GM12878 (cell line): Measurements from ENCODE around the gene KRT86. TPM values are rescaled to one million over a fixed set of nuclear protein-coding genes. Genes with fewer than 3 reads are reported as not detected.

Experiments used
- ATAC-seq: fragments of 200-7000 bp; cut with Tn5 transposase; 3 replicates; pipeline ENCODE4 v1.9.1; 2020; ENCODE audit warnings: mild to moderate bottlenecking, moderate library complexity
- BruUV-seq: library from RNA; stranded (reverse); fragments of 400-500 nt; replicated peaks from 2 replicates; lab custom pipeline; 2021; lab: Mats Ljungman, UMichigan
- CTCF ChIA-PET: fragments of 300-600 bp; sonication (Branson Sonifier 250); formaldehyde crosslinking; extraction: SDS; loops from one replicate; lab custom pipeline; 2021; ENCODE audit warnings: inconsistent platforms; lab: Yijun Ruan, JAX
- POLR2A ChIA-PET: fragments of 350-600 bp; formaldehyde crosslinking; extraction: SDS; loops from one replicate; lab custom pipeline; 2021; ENCODE audit warnings: inconsistent platforms; lab: Charles Lee
- RAD21 ChIA-PET: fragments of 300-600 bp; sonication (Branson Sonifier 250); formaldehyde crosslinking; loops from one replicate; lab custom pipeline; 2023; ENCODE audit warnings: antibody characterized with exemption; ENCODE audit not compliant: unreplicated experiment; lab: Charles Lee
- SMC1A ChIA-PET: fragments of 300-600 bp; sonication (Branson Sonifier 250); formaldehyde crosslinking; loops from one replicate; lab custom pipeline; 2023; ENCODE audit not compliant: unreplicated experiment, uncharacterized antibody; lab: Charles Lee
- DNase-seq: peaks from one replicate; pipeline ENCODE4 v3.0.0-alpha.2; 2011; ENCODE audit warnings: low read depth, low spot score
- FAIRE-seq: peaks from 3 replicates; lab custom pipeline; 2011; peaks lifted over from hg19 to GRCh38; lab: Jason Lieb, UNC
- H2AFZ ChIP-seq: 2 replicates; pipeline ENCODE4 v1.6.0; 2011; ENCODE audit warnings: low read depth, low read length, control low read depth; ENCODE audit not compliant: control insufficient read depth
- H3K27ac ChIP-seq: 2 replicates; pipeline ENCODE4 v1.5.1; 2011; ENCODE audit warnings: control low read depth; ENCODE audit not compliant: control insufficient read depth, insufficient read depth
- H3K27me3 ChIP-seq, 2 experiments: replicated peaks in 1 of 2; 2 replicates each; pipeline versions ENCODE4 v1.6.0 to v1.6.1; 2011; ENCODE audit warnings: low read length in 1 of 2; ENCODE audit not compliant: control insufficient read depth in 2 of 2, insufficient read depth in 2 of 2
- H3K36me3 ChIP-seq, 2 experiments: 2 replicates each; pipeline ENCODE4 v1.5.1; 2011; ENCODE audit warnings: low read length in 1 of 2; ENCODE audit not compliant: control insufficient read depth in 2 of 2, insufficient read depth in 2 of 2
- H3K4me1 ChIP-seq: 2 replicates; pipeline ENCODE4 v1.6.1; 2011; ENCODE audit warnings: mild to moderate bottlenecking, low read length, moderate library complexity, mixed read lengths; ENCODE audit not compliant: control insufficient read depth, insufficient read depth
- H3K4me2 ChIP-seq: 2 replicates; pipeline ENCODE4 v1.6.0; 2011; ENCODE audit warnings: control low read depth; ENCODE audit not compliant: control insufficient read depth, insufficient read depth
- H3K4me3 ChIP-seq: fragments of 200-600 bp; sonication (generic); 2 replicates; pipeline ENCODE4 v1.5.1; 2016
- H3K79me2 ChIP-seq: 2 replicates; pipeline ENCODE4 v1.6.0; 2011; ENCODE audit warnings: low read length; ENCODE audit not compliant: control insufficient read depth, insufficient read depth
- H3K9ac ChIP-seq: 2 replicates; pipeline ENCODE4 v1.8.0; 2011; ENCODE audit warnings: low read length, control low read depth, mixed read lengths; ENCODE audit not compliant: control insufficient read depth, insufficient read depth
- H3K9me3 ChIP-seq: replicated peaks from 3 replicates; pipeline ENCODE4 v1.5.1; 2011; ENCODE audit warnings: mild to moderate bottlenecking, low read length; ENCODE audit not compliant: control insufficient read depth, insufficient read depth
- H4K20me1 ChIP-seq: 2 replicates; pipeline ENCODE4 v1.6.0; 2011; ENCODE audit not compliant: control insufficient read depth, insufficient read depth
- CHD1 ChIP-seq: IDR thresholded peaks from 2 replicates; pipeline ENCODE4 v1.6.1; 2012; ENCODE audit warnings: low read depth, low read length, improper control_type of control experiment
- ELK1 ChIP-seq: IDR thresholded peaks from 2 replicates; pipeline ENCODE4 v1.6.1; 2012; ENCODE audit warnings: low read depth, low read length, improper control_type of control experiment
- KDM1A ChIP-seq: fragments of 200-600 bp; sonication (generic); IDR thresholded peaks from 2 replicates; pipeline ENCODE4 v1.6.1; 2016; ENCODE audit warnings: borderline replicate concordance
- MEF2B ChIP-seq: fragments of 450-650 bp; IDR thresholded peaks from 2 replicates; pipeline ENCODE4 v1.6.1; 2018; ENCODE audit warnings: mild to moderate bottlenecking, moderate library complexity; ENCODE audit not compliant: partially characterized antibody, poor library complexity, severe bottlenecking
- RAD51 ChIP-seq: fragments of 450-650 bp; IDR thresholded peaks from 2 replicates; pipeline ENCODE4 v1.6.1; 2016; ENCODE audit warnings: moderate library complexity, mild to moderate bottlenecking, inconsistent platforms
- RB1 ChIP-seq: fragments of 450-650 bp; formaldehyde crosslinking; IDR thresholded peaks from 2 replicates; pipeline ENCODE4 v1.6.1; 2017; ENCODE audit warnings: mild to moderate bottlenecking, borderline replicate concordance
- SREBF2 ChIP-seq: IDR thresholded peaks from 2 replicates; pipeline ENCODE4 v1.6.1; 2012; ENCODE audit warnings: mild to moderate bottlenecking, low read length
- ZNF24 ChIP-seq: fragments of 450-650 bp; IDR thresholded peaks from 2 replicates; pipeline ENCODE4 v1.6.1; 2017; ENCODE audit warnings: antibody characterized with exemption, mild to moderate bottlenecking
- WGBS: methylation state at CpG from one replicate; pipeline ENCODE4 v1.1.6; 2016; ENCODE audit warnings: low lambda C conversion rate; ENCODE audit not compliant: insufficient replicate concordance, insufficient coverage; ENCODE audit errors: missing lambda C conversion rate; 5-methylcytosine and 5-hydroxymethylcytosine counted together
- in situ Hi-C: fragments of 300-500 bp; cut with MboI; formaldehyde crosslinking; loops from 9 replicates; pipeline ENCODE4 v1.14.3; 2018; ENCODE audit warnings: mixed read lengths
- intact Hi-C: fragments of 100-400 bp; cut with micrococcal nuclease; formaldehyde crosslinking; loops from one replicate; pipeline ENCODE4 v1.14.2; 2022; ENCODE audit not compliant: unreplicated experiment
- polyA plus RNA-seq, 11 experiments: library from polyadenylated mRNA; depleted of rRNA in 4 of 11; unstranded in 6 of 11; stranded (reverse) in 5 of 11; fragments of >200 nt; fragmentation: Nextera tagmentation in 4 of 11; fragmentation: Illumina TruSeq in 1 of 11; extraction: Ambion mirVana in 4 of 11; extraction: Trizol in 1 of 11; gene quantifications; 1 replicate in 1 of 11; 2 replicates in 10 of 11; pipeline versions ENCODE4 v1.2.1 to v1.2.3, GENCODE V29; 2011 to 2016; ENCODE audit warnings: inconsistent platforms in 2 of 11, missing spikeins in 2 of 11, low read depth in 1 of 11
- total RNA-seq, 4 experiments: library from RNA; depleted of rRNA in 3 of 4; stranded (reverse); fragments of >200 nt in 3 of 4; fragmentation: Illumina TruSeq in 1 of 4; extraction: Trizol in 1 of 4; gene quantifications; 2 replicates each; pipeline versions ENCODE4 v1.2.1 to v1.2.3, GENCODE V29; 2013 to 2021
- TF ChIP-seq, protein P1 (sequence below): fragments of 450-650 bp; IDR thresholded peaks from 2 replicates; pipeline ENCODE4 v1.6.1; 2017; ENCODE audit warnings: mild to moderate bottlenecking, moderate library complexity
- TF ChIP-seq, protein P2 (sequence below): IDR thresholded peaks from 2 replicates; pipeline ENCODE4 v1.6.1; 2011; ENCODE audit warnings: borderline replicate concordance, low read depth, mild to moderate bottlenecking, moderate library complexity, low read length; ENCODE audit not compliant: insufficient read depth, poor library complexity, severe bottlenecking

KRT86 gene
- total and polyA plus RNA-seq, 10 of the 15 experiments (the other 5 are each of a cell fraction or from before 2014, with no cell fraction given), result 0.11 to 0.54 (median 0.18) TPM; not detected in 4

GRCh38 chr12:52312086-52312485 lies 37.6 kb downstream of the KRT86 start:
- CTCF ChIA-PET, result interaction anchor here (0.9 to 3.7 kb wide), 9 partner anchors 16 to 567 kb away, joined by 3 to 18 read pairs (median 5); no protein-coding TSS in a partner anchor
- RAD21 ChIA-PET, result no interaction called here

GRCh38 chr12:52313461-52313860 lies 39.0 kb downstream of the KRT86 start:
- intact Hi-C loops, result no loop called here
- Histone ChIP-seq H3K27ac (no peak overlapping the region), H3K9me3 (no peaks in the 10 kb centered on the region), H3K36me3 (no peaks in the 10 kb centered on the region), H3K27me3 (peaks cover 10 to 16% of the 10 kb centered on the region in 2 experiments; a peak in 3 of 4 replicates), H3K4me1 (no peaks in the 10 kb centered on the region), H3K9ac (no peak overlapping the region), H4K20me1 (no peaks in the 10 kb centered on the region), H2AFZ (no peak overlapping the region), H3K4me3 (no peak overlapping the region), H3K4me2 (no peak overlapping the region), H3K79me2 (no peaks in the 10 kb centered on the region)
- DNase-seq, result no peak
- POLR2A ChIA-PET, result no interaction called here
- in situ Hi-C loops, result no loop called here
- CTCF ChIA-PET, result interaction anchor here (1.4 to 2.6 kb wide), 2 partner anchors 14 to 35 kb away, joined by 4 to 17 read pairs; no protein-coding TSS in a partner anchor
- no peak for ATAC-seq
- SMC1A ChIA-PET, result interaction anchor here (0.8 kb wide), 1 partner anchor 14 kb away, joined by 4 read pairs; no protein-coding TSS in a partner anchor
- 0% methylated on average over 3 of the region's 3 CpGs for WGBS
- RAD21 ChIA-PET, result no interaction called here
- no TSS peak for BruUV-seq
- no peak for FAIRE-seq
- TF ChIP-seq KDM1A, result no peak
- TF ChIP-seq MEF2B, result no peak
- no peak for TF ChIP-seq RB1
- no peak for TF ChIP-seq ELK1
- TF ChIP-seq RAD51, result no peak
- TF ChIP-seq, protein P1, sequence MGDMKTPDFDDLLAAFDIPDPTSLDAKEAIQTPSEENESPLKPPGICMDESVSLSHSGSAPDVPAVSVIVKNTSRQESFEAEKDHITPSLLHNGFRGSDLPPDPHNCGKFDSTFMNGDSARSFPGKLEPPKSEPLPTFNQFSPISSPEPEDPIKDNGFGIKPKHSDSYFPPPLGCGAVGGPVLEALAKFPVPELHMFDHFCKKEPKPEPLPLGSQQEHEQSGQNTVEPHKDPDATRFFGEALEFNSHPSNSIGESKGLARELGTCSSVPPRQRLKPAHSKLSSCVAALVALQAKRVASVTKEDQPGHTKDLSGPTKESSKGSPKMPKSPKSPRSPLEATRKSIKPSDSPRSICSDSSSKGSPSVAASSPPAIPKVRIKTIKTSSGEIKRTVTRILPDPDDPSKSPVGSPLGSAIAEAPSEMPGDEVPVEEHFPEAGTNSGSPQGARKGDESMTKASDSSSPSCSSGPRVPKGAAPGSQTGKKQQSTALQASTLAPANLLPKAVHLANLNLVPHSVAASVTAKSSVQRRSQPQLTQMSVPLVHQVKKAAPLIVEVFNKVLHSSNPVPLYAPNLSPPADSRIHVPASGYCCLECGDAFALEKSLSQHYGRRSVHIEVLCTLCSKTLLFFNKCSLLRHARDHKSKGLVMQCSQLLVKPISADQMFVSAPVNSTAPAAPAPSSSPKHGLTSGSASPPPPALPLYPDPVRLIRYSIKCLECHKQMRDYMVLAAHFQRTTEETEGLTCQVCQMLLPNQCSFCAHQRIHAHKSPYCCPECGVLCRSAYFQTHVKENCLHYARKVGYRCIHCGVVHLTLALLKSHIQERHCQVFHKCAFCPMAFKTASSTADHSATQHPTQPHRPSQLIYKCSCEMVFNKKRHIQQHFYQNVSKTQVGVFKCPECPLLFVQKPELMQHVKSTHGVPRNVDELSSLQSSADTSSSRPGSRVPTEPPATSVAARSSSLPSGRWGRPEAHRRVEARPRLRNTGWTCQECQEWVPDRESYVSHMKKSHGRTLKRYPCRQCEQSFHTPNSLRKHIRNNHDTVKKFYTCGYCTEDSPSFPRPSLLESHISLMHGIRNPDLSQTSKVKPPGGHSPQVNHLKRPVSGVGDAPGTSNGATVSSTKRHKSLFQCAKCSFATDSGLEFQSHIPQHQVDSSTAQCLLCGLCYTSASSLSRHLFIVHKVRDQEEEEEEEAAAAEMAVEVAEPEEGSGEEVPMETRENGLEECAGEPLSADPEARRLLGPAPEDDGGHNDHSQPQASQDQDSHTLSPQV, result no peak
- no peak for TF ChIP-seq CHD1
- TF ChIP-seq, protein P2, sequence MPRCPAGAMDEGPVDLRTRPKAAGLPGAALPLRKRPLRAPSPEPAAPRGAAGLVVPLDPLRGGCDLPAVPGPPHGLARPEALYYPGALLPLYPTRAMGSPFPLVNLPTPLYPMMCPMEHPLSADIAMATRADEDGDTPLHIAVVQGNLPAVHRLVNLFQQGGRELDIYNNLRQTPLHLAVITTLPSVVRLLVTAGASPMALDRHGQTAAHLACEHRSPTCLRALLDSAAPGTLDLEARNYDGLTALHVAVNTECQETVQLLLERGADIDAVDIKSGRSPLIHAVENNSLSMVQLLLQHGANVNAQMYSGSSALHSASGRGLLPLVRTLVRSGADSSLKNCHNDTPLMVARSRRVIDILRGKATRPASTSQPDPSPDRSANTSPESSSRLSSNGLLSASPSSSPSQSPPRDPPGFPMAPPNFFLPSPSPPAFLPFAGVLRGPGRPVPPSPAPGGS, result no peak
- no peak for TF ChIP-seq ZNF24

More at GRCh38 chr12:52312086-52312485, 37.6 kb downstream of the KRT86 start:
- DNase-seq (no peak), FAIRE-seq (no peak), ATAC-seq (no peak)
- Histone ChIP-seq H3K4me3 (no peak overlapping the region), H3K4me2 (no peak overlapping the region), H3K9ac (no peak overlapping the region), H3K27me3 (peaks cover 15 to 18% of the 10 kb centered on the region in 2 experiments; a peak in 3 of 4 replicates), H4K20me1 (no peaks in the 10 kb centered on the region), H3K79me2 (no peaks in the 10 kb centered on the region), H2AFZ (no peak overlapping the region), H3K36me3 (no peaks in the 10 kb centered on the region), H3K9me3 (no peaks in the 10 kb centered on the region), H3K4me1 (no peaks in the 10 kb centered on the region), H3K27ac (no peak overlapping the region)
- intact Hi-C loops (no loop called here), in situ Hi-C loops (no loop called here)
- ChIA-PET POLR2A (interaction anchor here (1.0 kb wide), 1 partner anchor 13 kb away, joined by 3 read pairs; no protein-coding TSS in a partner anchor), SMC1A (interaction anchor here (1.0 to 2.0 kb wide), 3 partner anchors 13 to 26 kb away, joined by 3 to 7 read pairs (median 3); no protein-coding TSS in a partner anchor)
- BruUV-seq, result no TSS peak
- WGBS, result 25% methylated on average over 4 of the region's 4 CpGs
- TF ChIP-seq SREBF2, result no peak
